ENCODE data around the gene SLC30A3.

Gene SLC30A3

GRCh38 chr2:27250652-27251379 lies 12.0 kb downstream of the SLC30A3 start:
- Mint-ChIP-seq H3K36me3 (no peaks in the 10 kb centered on the region), H3K27ac (no peak overlapping the region), H3K4me1 (no peaks in the 10 kb centered on the region), H3K4me3 (no peak overlapping the region), H3K9me3 (no peaks in the 10 kb centered on the region), H3K27me3 (peaks cover 4% of the 10 kb centered on the region)

- H3K27me3 Mint-ChIP-seq: peaks cover 2% of the 10 kb centered on the region
- no peaks in the 10 kb centered on the region for H3K4me1 Mint-ChIP-seq
- no peak overlapping the region for H3K27ac Mint-ChIP-seq
- H3K4me3 Mint-ChIP-seq: no peak overlapping the region
- no peaks in the 10 kb centered on the region for H3K9me3 Mint-ChIP-seq
- no peaks in the 10 kb centered on the region for H3K36me3 Mint-ChIP-seq
These were observed 12.8 kb downstream of the SLC30A3 start for GRCh38 chr2:27249891-27250651.

GRCh38 chr2:27249159-27249890 lies 13.5 kb downstream of the SLC30A3 start:
- Mint-ChIP-seq H3K27ac (no peak overlapping the region), H3K27me3 (no peaks in the 10 kb centered on the region), H3K36me3 (no peaks in the 10 kb centered on the region), H3K4me3 (no peak overlapping the region), H3K4me1 (no peaks in the 10 kb centered on the region), H3K9me3 (no peaks in the 10 kb centered on the region)

- H3K4me1 Mint-ChIP-seq: no peaks in the 10 kb centered on the region
- H3K27ac Mint-ChIP-seq: no peak overlapping the region
- no peak overlapping the region for H3K4me3 Mint-ChIP-seq
- no peaks in the 10 kb centered on the region for H3K9me3 Mint-ChIP-seq
- H3K36me3 Mint-ChIP-seq: no peaks in the 10 kb centered on the region
- H3K27me3 Mint-ChIP-seq: no peaks in the 10 kb centered on the region
These were observed 15.0 kb downstream of the SLC30A3 start for GRCh38 chr2:27247893-27248292.

GRCh38 chr2:27245626-27246025 lies 17.2 kb downstream of the SLC30A3 start:
- Mint-ChIP-seq H3K9me3 (no peaks in the 10 kb centered on the region), H3K27me3 (no peaks in the 10 kb centered on the region), H3K27ac (no peak overlapping the region), H3K36me3 (no peaks in the 10 kb centered on the region), H3K4me1 (no peaks in the 10 kb centered on the region), H3K4me3 (no peak overlapping the region)

- H3K4me3 Mint-ChIP-seq: no peak overlapping the region
- H3K36me3 Mint-ChIP-seq: peaks cover 4% of the 10 kb centered on the region
- no peak overlapping the region for H3K27ac Mint-ChIP-seq
- no peaks in the 10 kb centered on the region for H3K9me3 Mint-ChIP-seq
- no peaks in the 10 kb centered on the region for H3K27me3 Mint-ChIP-seq
- H3K4me1 Mint-ChIP-seq: no peaks in the 10 kb centered on the region
These were observed 17.7 kb downstream of the SLC30A3 start for GRCh38 chr2:27245116-27245515.

GRCh38 chr2:27243391-27244130 lies 19.3 kb downstream of the SLC30A3 start:
- Mint-ChIP-seq H3K4me3 (no peak overlapping the region), H3K9me3 (no peaks in the 10 kb centered on the region), H3K27me3 (no peaks in the 10 kb centered on the region), H3K4me1 (no peaks in the 10 kb centered on the region), H3K27ac (no peak overlapping the region), H3K36me3 (peaks cover 5% of the 10 kb centered on the region)

GRCh38 chr2:27242614-27242951 lies 20.3 kb downstream of the SLC30A3 start:
- Mint-ChIP-seq H3K4me3 (no peak overlapping the region), H3K36me3 (peaks cover 5% of the 10 kb centered on the region), H3K27me3 (no peaks in the 10 kb centered on the region), H3K9me3 (no peaks in the 10 kb centered on the region), H3K27ac (no peak overlapping the region), H3K4me1 (no peaks in the 10 kb centered on the region)

GRCh38 chr2:27241761-27242613 lies 20.9 kb downstream of the SLC30A3 start:
- Mint-ChIP-seq H3K4me3 (no peak overlapping the region), H3K27me3 (no peaks in the 10 kb centered on the region), H3K9me3 (no peaks in the 10 kb centered on the region), H3K27ac (peak overlapping the region; percentile 30), H3K4me1 (no peaks in the 10 kb centered on the region), H3K36me3 (peaks cover 8% of the 10 kb centered on the region)

GRCh38 chr2:27240406-27240805 lies 22.4 kb downstream of the SLC30A3 start:
- Mint-ChIP-seq H3K27ac (peak overlapping the region; percentile 51), H3K4me1 (no peaks in the 10 kb centered on the region), H3K4me3 (no peak overlapping the region), H3K36me3 (peaks cover 12% of the 10 kb centered on the region), H3K9me3 (no peaks in the 10 kb centered on the region), H3K27me3 (no peaks in the 10 kb centered on the region)

GRCh38 chr2:27238976-27239375 lies 23.9 kb downstream of the SLC30A3 start:
- no peaks in the 10 kb centered on the region for H3K27me3 Mint-ChIP-seq
- no peaks in the 10 kb centered on the region for H3K9me3 Mint-ChIP-seq
- H3K4me1 Mint-ChIP-seq: no peaks in the 10 kb centered on the region
- H3K27ac Mint-ChIP-seq: no peak overlapping the region
- peaks cover 12% of the 10 kb centered on the region for H3K36me3 Mint-ChIP-seq
- no peak overlapping the region for H3K4me3 Mint-ChIP-seq

GRCh38 chr2:27237341-27237945 lies 25.4 kb downstream of the SLC30A3 start:
- Mint-ChIP-seq H3K36me3 (peaks cover 17% of the 10 kb centered on the region), H3K9me3 (no peaks in the 10 kb centered on the region), H3K4me1 (no peaks in the 10 kb centered on the region), H3K27ac (no peak overlapping the region), H3K27me3 (no peaks in the 10 kb centered on the region), H3K4me3 (no peak overlapping the region)

GRCh38 chr2:27236626-27237025 lies 26.2 kb downstream of the SLC30A3 start:
- Mint-ChIP-seq H3K4me1 (no peaks in the 10 kb centered on the region), H3K9me3 (no peaks in the 10 kb centered on the region), H3K4me3 (no peak overlapping the region), H3K27me3 (no peaks in the 10 kb centered on the region), H3K27ac (no peak overlapping the region), H3K36me3 (peaks cover 18% of the 10 kb centered on the region)

- Mint-ChIP-seq H3K36me3 (peaks cover 22% of the 10 kb centered on the region), H3K27me3 (no peaks in the 10 kb centered on the region), H3K9me3 (no peaks in the 10 kb centered on the region), H3K4me1 (no peaks in the 10 kb centered on the region), H3K27ac (no peak overlapping the region), H3K4me3 (no peak overlapping the region)
These were observed 26.7 kb downstream of the SLC30A3 start for GRCh38 chr2:27236136-27236535.
